T-helper 2 cell (primary cell): ENCODE data around the gene PPP1R36.
"Not testable (repeated sequence)": the region's sequence is repeated elsewhere in the genome, so short reads cannot be mapped to it uniquely, and the experiment has no call there.

ENCODE experiments used
- DNase-seq, 5 experiments: peaks; one replicate each; pipeline versions ENCODE4 v3.0.0 to v3.0.0-alpha.2; 2012 to 2022

PPP1R36 gene

DNA sequence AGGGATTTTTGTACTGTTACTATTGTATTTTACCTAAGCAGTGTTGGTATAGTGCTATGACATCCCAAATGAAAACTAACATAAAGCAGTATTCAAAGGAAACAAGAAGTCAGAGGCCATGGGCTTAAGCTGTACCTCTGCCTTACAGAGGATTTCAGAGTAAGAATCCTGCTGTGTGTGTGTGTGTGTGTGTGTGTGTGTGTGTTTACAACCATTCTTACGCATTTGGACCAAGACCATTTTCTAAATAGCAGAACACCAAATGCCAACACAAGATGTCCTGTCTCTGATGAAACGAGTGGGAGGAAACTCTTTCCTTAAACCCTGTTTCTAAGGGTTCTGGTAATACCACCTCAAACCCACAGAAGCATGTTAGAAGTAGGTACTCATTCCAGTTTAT is 64.4 kb downstream of the PPP1R36 start:
- no peak for DNase-seq

DNA sequence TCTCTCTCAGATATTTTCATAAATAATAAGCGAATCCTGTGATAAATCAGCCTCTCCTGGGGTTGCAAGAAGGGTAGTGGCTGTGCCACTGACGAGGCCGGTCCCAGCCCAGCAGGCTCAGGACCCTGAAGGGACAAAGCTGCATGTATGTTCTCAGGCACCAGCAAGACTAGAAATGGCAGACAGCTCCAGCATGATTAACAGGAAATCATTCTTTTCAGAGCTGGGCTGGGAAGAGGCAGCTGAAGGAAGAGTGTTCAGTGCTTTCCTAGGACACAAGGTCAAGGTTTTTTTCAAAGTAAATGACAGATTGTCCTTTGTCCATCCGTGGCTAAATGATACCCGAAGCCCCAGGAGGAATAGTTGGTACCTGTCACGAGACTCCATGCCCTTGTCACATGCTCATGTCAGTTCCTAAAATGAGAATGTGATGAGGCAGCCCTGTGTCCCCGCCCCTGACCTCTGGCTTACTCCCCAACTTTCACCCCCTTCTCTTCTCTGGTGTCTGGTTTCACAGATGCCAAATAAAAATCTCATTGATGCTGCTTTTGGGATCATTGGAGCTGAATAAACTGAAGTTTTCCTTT is 65.1 kb downstream of the PPP1R36 start:
- DNase-seq = no peak

DNA sequence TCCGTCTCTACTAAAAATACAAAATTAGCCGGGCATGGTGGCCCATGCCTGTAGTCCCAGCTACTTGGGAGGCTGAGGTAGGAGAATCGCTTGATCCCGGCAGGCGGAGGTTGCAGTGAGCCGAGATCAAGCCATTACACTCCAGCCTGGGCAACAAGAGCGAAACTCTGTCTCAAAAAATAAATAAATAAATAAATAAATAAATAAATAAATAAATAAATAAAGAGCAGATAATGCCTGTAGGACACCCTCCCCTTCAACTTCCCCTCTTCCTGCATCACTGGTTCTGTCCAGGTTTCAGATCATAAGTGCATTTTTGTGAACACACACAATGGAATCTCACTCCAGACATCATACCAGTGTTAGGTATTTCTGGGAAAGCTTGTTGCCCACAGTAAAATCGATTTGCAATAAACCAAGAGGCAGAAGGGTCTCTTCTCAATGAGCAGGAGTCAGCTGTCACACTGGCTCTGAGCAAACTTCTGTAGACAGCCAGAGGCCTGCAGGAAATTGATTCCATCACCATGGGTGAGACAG is 68.2 kb downstream of the PPP1R36 start:
- DNase-seq = not testable (repeated sequence)

DNA sequence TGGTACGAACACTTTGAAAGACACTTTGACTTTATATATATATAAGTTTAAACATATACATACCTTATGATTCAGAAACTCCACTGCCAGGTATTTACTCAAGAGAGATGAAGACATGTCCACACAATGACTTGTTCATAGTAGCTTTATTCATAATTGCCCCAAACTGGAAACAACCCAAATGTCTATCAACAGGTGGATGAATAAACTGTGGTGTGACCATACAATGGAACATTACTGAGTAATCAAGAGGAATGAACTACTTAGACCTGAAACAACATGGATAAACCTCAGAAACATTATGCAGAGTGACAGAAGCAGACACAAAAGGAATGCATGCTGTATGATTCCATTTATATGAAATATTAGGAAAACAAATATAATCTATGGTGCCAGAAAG is 71.1 kb downstream of the PPP1R36 start:
- no peak for DNase-seq

DNA sequence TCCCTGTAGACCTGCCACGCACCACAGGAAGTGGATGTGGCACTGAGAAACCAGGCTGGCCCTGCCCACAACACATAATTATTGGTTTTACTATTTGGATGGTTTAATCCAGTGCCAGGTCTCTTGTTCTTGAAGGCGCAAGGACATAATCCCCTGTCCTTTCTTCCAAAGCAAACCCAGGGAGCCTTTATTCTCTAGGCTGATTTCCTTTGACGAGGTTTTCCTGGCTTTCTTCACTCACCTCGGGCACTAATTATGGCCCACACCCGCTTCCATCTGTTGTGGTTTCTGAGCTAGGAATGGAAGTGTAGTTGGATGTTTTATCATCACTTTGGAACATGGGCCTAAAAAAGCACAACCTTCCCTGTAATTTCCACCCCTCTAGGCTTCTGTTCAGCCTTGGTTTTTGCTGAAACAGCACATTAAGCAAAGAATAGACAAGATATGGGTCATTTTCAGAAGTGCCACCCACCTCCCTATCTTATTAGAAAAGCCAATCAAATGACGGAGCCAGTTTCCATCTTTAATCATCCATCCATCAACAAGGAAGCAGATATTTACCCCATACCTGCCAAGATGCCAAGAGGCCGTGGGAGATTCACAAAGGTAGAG is 73.9 kb downstream of the PPP1R36 start:
- DNase-seq = no peak

DNA sequence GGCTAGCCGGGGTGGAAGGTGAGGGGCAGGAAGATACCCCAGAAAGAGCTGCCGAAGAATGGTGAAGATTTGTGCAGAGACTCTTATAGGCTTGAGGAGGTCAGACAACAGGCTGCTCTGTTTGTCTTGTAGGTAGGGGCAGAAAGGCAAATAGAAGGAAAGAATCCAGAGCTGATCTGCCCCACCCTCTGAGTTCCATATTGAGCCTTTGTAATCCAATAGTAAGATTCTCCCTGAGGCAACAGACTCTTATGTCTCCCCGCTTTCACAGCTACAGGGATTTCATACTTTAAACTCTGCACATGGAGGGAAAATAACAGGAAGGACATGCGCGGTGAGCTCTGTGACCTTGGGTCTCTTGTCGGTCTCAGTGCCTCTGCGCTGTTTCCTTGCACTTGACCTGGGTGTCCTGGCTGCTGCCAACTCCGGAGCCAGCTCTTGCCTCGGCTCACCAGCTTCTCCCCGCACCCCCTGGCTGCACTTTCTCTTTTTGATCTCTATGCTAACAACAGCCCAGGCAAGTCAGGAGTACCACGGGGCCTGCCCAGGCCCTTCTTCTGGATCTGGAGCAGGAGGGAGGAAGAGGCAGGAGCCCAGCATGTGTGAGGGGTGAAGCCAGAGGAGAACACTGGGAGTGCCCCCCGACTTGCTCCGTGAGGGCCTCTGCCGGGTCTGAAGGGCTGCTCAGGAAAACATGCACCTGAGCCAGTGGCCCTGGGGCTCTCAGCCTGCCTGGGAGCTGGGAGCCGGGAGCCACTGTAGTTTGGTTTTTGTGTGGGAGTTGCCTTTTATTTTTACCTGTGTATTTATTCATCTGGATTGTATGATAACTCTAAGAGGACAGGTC is 75.8 kb downstream of the PPP1R36 start:
- DNase-seq = no peak

DNA sequence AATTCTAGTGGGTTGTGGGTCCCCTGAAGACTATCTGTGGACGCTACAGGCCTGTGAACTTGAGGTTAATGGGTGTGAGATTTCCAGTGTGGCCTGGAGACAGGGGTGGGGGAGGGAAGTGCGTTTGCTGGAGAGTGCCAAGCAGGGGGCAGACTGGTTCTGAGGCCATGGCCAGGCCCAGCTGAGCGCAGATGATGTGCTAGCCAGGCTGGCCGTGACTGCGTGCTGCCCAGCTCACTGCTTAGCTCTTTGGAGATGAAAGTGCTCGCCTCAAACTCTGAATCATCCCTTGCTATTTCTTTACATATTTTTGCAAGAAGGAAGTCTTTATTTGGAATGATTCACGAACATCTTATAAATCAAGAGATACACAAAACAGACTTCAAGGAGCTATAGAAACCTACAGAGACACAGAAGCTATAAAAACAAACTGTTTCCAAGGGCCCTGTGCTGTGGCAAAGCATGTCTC is 79.2 kb downstream of the PPP1R36 start:
- no peak for DNase-seq

DNA sequence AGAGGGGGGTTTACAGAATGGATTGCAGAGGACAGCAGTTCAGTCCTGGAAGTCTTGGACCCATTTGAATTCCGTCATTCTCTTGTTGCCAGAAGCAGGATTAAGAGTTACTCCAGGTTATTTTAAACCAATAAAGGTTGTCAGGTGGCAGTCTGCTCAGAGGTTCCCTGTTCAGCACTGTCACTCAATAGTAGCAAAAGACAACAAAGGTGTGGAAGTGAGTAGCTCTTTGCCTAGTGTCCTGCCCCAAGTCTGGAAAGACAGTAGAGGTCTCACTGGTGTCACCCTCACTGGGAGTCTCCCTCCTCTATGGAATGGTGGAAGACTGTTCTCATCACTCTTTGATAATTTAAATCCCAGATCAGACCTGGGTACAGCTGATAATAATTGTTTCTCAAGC is 81.0 kb downstream of the PPP1R36 start:
- no peak for DNase-seq

DNA sequence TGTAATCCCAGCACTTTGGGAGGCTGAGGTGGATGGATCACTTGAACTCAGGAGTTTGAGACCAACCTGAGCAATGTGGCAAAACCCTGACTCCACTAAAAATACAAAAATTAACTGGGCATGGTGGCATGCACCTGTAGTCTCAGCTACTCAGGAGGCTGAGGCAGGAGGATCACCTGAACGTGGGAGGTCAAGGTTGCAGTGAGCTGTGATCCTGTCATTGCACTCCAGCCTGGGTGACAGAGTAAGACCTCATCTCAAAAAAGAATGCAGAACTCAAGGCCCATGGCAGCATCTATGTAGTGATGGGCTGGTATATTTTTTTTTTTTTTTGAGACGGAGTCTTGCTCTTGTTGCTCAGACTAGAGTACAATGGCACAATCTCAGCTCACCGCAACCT is 81.5 kb downstream of the PPP1R36 start:
- DNase-seq = not testable (repeated sequence)

DNA sequence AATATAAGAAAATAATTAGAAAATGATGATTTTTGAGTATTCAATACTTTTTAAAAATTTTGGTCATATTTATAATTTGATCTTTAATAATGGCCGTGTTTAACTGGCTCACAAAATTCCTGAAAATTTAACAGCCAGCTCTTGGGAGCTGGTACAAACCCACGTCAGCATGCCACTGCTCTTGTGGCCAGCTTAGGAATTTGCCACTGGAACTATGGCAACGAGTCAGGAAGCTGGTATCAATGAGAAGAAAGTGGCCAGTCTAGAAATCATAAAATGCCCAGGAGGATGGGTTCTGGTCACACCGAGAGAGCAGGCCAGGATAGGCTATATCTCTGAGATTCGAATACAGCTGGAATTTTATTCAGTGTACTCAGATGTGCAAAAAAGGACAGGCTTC is 82.3 kb downstream of the PPP1R36 start:
- DNase-seq = no peak

DNA sequence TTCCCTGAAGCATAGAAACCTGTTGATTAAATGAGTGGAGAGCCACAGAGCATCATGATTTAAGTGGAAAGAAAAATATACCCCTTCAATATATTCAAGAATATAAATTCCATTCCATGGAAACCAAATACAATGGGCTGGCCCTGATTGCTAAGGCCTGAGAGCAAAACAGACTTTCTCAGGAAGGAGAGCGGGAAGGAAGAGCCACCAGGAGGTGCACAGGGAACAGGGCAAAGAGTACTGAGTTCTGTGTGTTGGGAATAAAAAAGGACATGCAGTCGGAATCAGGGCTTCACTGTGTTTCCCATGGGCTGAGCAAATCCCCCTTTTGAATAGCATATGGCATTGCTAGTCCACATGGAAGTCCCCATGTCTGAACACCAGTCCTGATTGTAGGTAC is 84.8 kb downstream of the PPP1R36 start:
- no peak for DNase-seq

DNA sequence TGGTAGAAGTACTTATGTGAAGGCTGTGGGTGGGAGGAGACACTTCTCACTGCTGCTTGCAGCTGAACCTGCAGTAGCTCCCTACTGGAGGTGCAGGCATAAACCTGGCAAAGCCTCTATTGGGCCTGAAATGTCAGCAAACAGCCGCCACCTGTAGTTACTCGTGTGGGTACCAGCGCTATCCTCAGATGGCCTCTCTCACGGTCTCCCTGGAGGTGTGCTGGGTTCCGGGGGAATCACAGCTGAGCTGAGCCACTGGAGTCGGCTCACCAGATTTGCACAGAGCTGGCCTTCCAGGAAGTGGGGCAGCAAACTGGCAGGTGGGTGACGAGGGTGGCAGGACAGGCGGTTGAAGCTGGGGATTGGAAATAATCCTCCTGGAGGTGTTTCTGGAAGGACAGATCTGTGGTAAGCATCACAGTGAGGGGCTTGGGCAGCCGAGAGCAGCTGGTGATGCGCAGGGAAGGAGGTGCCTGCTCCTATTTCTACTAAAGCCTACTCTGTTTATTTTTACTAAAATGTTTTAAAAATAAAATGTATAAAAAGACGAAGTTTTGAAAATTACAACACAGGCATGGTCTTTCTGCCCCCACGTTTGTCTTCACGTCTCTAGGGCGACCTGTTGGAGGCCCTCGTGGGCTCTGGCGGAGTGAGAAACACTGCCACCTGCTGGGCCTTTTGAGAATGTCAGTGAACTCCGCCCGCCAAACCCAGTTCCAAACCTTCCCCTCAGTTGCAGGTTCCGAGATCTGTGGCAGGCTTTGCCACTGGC is 86.6 kb downstream of the PPP1R36 start:
- DNase-seq = peak; percentile 29 to 59 (median 52)

DNA sequence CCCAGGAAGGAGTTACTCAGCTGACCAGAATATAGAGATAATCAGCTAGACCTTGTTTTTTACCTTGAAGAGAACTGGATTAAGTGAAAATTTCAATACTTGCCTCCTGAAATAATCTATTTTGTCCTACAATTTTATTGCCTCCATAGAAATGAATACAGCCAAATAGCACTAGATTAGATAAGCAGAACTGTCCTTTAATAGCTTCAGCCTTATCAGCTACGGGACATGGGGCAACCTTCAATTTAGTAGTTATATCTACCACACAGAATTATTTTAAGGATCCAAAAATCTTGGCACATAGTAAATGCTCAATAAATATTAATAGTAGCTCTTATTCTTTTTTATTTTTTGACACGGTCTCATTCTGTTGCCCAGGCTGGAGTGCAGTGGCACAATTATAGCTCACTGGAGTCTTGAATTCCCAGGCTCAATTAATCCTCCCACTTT is 87.2 kb downstream of the PPP1R36 start:
- DNase-seq = no peak

DNA sequence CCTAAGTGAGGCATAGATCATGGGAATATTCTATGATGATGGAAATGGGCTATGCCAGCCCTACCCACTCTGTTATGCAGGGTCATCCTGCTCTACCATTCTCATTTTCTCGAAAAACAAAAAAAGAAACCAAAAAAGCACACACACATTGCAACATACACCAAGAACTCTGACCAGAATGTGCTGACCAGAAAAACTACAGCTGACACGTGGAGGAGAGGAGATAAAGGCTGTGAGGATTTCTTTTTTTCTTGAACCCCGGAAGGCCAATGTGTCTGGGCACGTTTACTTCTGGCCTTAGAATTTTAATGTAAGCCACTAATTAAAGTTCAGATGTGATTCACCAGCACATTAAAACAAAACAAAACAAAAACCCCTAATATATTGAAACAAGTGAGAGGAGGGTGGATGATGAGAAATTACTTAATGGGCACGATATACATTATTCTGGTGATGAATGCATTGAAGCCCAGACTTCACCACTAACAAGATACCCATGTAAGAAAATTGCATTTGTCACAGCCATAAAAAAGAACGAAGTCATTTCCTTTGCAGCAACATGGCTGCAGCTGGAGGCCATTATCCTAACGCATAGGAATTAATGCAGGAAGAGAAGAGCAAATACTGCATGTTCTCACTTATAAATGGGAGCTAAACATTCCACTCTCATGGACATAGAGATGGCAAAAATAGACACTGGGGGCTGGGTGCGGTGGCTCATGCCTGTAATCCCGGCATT is 88.1 kb downstream of the PPP1R36 start:
- no peak for DNase-seq

DNA sequence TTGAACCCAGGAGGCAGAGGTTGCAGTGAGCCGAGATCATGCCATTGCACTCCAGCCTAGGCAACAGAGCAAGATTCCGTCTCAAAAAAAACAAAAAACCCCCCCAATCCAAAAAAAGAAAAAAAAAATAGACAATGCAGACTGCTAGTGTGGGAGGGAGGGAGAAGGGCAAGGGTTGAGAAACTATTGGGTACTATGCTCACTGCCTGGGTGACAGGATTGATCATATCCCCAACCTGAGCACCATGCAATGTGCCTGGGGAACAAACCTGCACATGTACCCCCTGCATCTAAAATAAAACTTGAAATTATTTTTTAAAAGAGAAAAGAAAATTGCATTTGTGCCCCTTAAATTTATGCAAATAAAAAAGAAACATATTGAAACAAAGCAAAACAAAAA is 88.9 kb downstream of the PPP1R36 start:
- DNase-seq = no peak
